ENCODE measurements around the gene PITPNM2. TPM values are rescaled to one million over a fixed set of nuclear protein-coding genes. Genes with fewer than 3 reads are reported as not detected.

PITPNM2 gene
- total RNA-seq, 2 experiments from 2014 or later = 19.0 to 21.8 TPM

Other genes starting within 250 kb of the PITPNM2 start
- 1 to 10 TPM; 4.7 to 6.7 TPM for gene ABCB9, start 184.6 kb downstream of the PITPNM2 start, total RNA-seq
- gene OGFOD2, start 175.8 kb downstream of the PITPNM2 start, total RNA-seq = 10 to 100 TPM; 25.3 to 25.9 TPM
- gene ARL6IP4, start 170.4 kb downstream of the PITPNM2 start, total RNA-seq = 100 to 1,000 TPM; 160 to 180 TPM
- 100 to 1,000 TPM; 134 to 162 TPM for gene MPHOSPH9, start 82.1 kb upstream of the PITPNM2 start, total RNA-seq
- 10 to 100 TPM; 29.2 to 30.8 TPM for gene MTRFR, start 82.3 kb upstream of the PITPNM2 start, total RNA-seq
- 10 to 100 TPM; 28.7 to 34.3 TPM for gene CDK2AP1, start 120.8 kb upstream of the PITPNM2 start, total RNA-seq
- gene SBNO1, start 213.8 kb upstream of the PITPNM2 start, total RNA-seq = 10 to 100 TPM; 38.1 to 41.8 TPM
- 10 to 100 TPM; 73.6 to 85.3 TPM for gene KMT5A, start 233.0 kb upstream of the PITPNM2 start, total RNA-seq

All from activated CD4-positive, alpha-beta T cell treated with anti-CD3 and anti-CD28 coated beads, Interleukin-2, amount 10 ng/mL, durations not matched to agents 7 days and 5 days (primary cell).